HG02588 (cell line): ENCODE data around the gene ADAM19.
A peak's percentile ranks its signal among the peaks of the same experiment; 100 is the strongest.

ENCODE experiments used
- ATAC-seq: cut with Tn5 transposase; IDR thresholded peaks from one replicate; pipeline ENCODE4 v1.9.1; 2021; ENCODE audit warnings: mild to moderate bottlenecking, moderate library complexity; ENCODE audit not compliant: unreplicated experiment

The ADAM19 gene

DNA sequence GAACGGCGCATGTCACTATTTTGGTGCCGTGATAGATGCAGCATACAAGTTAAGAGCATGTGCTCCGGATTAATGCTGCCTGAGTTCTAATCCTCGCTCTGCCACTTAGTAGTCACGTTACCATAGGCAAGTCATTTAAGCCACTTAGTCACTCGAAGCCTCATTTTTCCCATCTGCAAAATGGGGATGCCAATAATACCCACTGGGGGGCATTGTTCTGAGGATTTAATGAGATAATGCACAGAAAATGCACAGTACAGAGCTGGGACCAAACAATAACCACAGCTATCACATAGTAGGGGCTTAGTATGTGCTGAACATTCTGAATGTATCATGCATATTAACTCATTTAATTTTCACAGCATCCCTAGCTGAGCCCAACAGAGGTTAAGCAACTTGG, 106.5 kb downstream of the ADAM19 start:
- ATAC-seq, result no peak

DNA sequence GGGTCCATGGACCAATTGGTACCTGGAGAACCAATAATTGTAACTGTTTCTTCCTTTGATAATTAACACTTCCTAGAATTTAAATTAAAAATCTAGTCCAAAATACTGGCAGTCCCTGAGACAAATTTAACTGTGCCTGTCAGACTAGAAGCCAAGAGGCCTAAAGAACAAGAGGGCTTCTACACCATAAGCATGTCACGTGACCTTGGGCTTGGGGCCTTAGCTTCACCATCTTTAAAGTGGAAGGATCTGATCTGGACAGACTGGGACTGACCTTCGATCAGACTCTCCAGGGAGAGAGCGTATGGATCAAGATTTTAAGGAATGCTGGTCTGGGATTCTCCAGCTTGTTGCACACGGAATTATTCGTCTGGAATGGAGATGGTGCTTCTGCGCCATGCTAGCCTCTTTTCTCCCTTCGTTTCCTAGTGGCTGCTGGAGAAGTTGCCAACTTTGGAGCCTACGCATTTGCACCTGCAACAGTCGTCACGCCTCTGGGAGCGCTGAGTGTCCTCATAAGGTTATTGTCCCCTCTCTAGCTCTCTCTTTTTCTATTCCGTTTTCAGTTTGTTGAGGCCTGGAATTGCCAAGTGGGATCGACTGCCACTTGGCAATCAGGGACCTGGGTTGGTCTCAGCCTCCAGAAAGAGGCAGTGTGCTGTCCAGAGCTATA, 107.1 kb downstream of the ADAM19 start:
- no peak for ATAC-seq

DNA sequence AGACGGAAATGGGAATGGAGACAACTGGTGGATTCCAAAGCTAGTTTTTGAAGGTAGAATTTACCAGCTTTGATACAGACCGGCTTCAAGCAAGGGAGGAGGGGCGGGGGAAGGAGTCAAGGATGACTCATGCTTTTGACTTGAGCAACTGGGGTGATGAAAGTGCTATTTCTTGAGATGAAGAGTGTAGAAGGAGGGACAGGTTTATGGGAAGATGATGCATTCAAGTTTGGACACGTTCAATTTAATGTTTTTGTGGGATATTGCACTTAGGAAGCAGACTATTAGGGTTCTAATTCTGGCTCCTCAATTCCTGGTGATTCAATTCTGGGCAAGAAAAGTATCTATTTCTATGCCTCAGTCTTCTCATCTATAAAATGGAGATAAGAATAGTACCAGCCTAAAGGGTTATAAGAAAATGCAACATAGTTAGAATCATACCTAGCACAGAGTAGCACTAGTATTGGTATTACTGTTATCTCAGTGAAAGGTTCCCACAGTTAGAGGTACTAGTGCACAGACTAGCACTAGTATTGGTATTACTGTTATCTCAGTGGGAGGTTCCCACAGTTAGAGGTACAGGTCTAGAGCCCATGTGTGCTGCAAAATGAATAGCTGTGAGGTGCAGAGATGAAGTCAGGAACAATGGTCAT, 110.9 kb downstream of the ADAM19 start:
- ATAC-seq, result peak; percentile 80

DNA sequence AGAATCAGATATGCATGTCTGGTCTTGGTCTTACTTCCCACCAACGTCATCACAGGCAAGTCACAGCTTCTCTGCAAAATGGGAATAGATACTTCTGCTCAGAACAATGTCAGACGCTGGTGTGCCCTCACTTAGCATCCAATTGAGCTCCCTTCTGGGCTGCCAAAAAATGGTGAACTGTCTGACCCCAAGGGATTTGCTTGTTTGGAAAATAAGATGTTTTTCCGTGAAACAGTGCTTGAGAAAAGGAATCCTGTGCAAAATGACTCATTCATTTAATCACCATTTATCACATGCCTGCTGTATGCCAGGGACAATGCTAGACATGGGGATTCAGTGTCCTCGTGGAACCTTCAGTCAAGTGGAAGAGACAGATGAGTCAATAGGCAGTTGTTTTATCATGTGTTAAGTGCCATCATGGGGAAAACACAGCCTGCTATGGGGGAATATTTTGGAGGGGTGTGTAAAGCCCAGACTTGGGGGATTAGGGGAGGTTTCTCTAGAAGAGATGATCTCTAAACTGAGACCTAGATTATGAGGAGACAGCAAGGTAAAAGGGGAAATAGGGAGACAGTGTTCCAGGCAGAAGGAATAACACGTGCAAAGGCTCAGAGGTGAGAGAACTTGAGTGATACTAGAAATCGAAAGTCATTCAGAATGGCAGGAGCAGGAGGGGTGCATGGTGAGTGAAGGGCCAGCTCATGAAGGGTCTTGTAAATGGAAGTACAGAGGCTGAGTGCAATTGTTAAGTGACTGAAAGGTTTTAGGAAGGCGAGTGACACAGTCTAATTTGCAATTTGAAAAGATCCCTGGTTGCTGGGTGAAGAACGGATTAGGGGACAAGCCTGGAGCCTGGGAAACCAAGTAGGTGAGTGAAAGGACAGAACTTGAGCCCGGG, 111.7 kb downstream of the ADAM19 start:
- peak; percentile 14 for ATAC-seq

DNA sequence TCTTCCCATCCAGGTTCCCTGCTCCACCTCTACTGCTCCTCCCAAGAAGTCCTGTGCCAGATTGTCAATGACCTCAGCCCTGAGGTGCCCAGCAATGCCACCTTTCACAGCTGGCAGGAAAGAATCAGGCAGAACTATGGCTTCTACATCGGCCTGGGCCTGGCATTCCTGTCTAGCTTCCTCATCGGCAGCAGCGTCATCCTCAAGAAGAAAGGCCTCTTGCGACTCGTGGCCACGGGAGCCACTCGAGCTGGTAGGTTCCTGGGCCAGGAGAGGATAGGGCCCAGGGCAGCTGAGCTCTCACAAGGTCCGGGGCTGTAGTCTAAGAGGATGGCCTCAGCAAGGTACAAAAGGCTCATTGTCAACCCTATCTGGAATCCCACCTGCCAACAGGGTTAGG, 112.5 kb downstream of the ADAM19 start:
- no peak for ATAC-seq

DNA sequence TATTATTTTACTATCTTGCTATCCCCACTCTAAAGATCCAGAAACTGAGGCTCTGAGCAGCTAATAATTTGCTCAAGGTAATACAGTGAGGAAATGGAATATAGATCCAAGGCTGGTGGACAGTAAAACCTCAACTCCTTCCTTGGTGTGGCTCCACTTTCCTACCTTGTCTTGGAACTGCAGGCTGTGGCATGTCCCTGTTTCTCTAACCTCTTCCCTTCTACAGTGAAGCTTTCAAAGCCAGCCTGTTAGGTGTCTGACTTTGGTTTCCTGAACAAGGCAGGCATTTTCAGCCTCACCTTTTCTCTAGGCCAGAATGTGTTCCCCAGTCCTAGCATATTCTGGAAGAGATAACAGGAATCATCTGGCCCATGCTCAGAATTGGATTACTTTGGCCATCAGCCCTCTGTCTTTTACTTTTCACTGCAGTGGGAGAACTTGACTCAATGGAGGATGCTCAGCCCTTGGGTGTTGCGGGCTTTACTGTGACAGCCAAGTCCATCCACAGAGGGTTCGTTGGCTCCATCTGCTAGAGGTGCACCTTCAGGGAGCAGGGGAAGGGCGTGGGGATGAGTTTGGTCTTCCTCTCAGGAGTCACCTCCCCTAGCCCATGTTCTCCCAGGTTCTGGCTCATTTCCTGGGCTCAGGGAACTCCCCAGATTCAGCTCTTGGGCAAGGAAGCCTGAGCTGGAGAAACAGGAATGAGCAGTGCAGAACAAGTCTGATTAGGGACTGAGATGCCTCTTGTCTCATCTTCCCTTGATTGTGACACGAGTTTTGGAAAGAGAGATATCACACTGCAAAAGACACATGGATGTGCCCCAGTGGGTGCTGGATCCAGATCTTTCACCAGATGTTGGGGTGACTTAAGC, 114.4 kb downstream of the ADAM19 start:
- ATAC-seq, result no peak

DNA sequence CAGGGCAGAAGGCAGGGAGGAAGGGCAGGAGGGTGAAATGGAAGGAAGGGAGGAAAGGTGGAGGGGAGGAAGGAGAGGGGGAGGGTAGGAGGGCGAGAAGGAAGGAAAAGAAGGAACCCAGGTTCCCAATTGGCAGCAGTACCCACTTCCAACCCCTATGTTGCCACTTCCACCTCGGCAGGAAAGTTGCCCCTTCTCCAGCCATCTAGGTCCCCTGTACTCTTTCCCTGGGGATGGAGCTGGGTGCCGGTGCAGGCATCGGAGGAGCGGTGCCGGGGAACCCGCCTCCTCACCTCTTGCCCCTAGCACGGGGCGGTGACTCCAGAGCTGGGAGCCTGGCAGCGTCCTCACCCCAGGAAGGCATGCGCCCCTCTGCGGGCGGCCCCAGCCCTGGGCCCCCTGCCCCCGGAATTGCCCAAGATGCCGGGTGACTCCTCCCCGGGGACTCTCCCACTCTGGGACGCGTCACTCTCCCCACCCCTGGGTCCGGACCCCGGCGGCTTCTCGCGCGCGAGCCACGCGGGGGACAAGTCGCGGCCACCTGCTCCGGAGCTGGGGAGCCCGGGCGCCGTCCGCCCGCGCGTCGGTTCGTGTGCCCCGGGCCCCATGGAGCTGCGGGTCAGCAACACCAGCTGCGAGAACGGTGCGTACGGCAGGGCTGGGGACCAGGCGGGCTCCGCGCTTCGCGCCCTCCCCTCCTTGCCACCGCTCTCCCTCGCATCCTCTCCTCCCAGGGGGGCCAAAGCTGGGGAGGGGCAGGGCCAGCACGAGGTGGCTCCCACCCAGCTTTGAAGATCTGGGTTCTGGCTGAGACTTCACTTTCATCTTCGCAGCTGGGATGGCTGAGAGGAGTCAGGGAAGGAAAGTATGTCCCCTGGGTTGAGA, 115.6 kb downstream of the ADAM19 start, which contains the start of gene NIPAL4:
Gene NIPAL4 (plus strand): TSS at position 499 of the 885 bp plus-strand sequence. CDS start 108 bp downstream, at position 607.
- ATAC-seq, result no peak

DNA sequence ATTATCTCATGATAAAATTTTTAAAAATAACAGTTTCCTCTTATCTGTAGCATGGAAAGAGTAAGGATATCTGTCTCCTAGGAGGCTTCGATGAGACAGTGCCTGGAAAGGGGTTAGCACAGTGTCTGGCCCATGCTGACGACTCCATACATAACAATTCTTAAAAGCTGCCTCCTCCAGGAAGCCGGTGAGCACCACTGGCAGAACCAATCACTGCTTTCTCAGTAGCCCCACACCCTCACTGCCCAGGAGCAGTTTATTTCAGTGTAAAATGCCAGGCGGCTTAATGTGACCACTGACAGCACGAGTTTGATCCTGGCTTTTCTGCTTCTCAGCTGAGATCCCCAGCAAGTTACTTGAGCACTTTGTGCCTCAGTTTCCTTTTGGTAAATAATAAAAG, 116.7 kb downstream of the ADAM19 start:
- no peak for ATAC-seq

DNA sequence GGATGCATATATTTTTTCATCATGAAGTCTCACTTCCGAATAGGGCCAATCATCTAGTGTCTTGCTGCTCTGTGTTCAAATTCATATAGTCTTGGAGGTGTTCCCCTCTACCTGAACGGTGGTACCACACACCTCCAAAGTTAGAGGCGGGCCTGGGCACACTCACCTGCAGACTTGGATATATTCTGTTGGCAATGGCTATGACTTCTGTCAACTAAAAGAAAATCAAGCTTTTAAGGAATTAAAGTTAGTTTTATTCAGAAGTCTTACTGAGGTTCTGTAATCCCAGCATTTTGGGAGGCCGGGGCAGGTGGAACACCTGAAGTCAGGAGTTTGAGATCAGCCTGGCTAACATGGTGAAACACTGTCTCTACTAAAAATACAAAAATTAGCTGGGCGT, 118.2 kb downstream of the ADAM19 start:
- ATAC-seq, result no peak

DNA sequence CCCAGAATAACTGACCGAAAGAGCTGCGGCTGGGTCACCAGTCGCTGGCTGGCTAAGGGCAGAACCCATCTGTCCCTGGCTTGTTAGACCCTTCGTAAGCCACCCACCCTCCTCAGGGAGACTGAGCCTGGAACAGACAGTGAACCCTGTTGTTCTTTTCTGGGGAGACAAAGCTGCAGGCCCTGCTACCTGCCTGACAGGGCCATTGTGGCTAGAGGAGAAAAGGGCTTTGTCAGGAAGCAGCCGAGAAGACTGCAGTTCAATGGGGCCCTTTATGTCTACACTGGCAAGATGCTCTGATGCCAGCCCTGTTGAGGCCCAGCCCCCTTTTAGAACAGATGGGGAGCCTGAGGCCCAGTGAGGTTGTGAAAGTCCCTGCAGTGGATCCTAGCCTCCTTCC, 119.3 kb downstream of the ADAM19 start:
- no peak for ATAC-seq

DNA sequence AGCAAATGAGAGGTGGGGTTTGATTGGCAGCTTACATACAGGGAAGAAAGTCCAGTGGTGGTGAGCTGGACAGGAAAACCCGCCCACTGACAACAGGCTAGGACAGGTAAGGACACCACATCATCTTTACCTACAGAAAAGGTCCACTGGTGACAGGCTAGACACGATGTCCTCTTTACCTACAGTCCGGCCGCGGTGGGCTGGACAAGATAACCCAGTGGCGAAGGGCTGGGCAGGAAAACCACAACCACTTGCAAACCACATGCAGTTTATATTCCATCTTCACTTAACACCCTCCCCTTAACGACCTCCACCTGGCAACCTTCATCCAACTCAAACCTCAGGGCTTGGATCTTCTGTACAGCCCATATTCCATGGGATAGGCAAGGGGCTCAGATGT, 120.5 kb downstream of the ADAM19 start:
- ATAC-seq, result no peak

DNA sequence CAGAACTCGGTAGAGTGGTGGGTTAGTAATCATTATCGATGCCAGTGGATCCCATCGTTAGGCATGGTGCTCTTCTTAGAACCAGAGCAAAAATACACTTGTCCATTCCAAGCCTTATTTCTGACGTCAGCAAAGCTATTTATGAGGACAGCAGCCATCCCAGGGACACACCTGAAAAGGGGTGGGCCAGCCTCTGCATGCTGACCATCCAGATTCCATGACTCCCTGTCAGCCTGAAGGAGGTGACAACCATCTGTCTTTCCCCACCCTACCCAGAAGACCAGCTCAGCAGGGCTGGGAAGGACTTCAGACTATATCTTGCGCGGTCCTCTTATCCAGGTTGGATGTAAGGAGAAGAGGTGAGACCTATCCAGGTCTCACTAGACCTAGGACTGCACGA, 121.3 kb downstream of the ADAM19 start:
- no peak for ATAC-seq

DNA sequence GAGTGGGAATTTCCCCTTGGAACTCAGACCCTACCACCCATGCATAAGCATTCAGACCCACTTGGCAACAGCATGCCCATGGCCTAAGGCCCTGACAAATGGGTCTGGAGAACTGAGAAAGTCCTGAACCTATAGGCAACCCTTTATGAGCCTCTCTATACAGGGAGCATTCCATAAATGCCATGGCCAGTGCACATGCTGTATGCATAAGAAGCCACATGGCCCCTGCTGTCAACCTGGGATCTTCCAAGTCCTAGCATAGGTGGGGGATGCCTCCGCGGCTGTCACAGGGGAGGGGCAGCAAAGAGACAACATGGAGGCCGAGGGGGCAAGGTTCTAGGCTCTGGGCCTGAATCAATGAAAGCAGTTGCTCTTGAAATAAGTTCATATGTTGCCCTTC, 123.8 kb downstream of the ADAM19 start:
- no peak for ATAC-seq

DNA sequence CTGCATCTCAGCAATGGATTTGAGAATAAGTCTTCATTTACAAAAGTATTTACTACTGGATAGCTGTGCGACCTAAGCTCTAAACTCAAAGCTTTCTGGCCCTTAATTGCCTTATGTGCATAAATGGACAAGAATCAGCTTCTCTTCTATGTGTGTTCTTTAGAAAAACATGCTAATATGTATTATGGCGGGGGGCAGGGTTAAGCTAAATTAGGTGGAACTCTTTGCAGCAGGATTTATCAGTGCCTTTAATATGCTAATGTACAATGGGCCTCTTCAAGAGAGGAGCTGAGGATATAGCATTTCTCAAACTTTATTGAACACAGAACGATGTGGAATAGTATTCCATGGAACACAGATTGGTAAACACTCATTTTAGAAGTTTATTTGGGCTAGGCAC, 125.6 kb downstream of the ADAM19 start:
- ATAC-seq, result no peak

DNA sequence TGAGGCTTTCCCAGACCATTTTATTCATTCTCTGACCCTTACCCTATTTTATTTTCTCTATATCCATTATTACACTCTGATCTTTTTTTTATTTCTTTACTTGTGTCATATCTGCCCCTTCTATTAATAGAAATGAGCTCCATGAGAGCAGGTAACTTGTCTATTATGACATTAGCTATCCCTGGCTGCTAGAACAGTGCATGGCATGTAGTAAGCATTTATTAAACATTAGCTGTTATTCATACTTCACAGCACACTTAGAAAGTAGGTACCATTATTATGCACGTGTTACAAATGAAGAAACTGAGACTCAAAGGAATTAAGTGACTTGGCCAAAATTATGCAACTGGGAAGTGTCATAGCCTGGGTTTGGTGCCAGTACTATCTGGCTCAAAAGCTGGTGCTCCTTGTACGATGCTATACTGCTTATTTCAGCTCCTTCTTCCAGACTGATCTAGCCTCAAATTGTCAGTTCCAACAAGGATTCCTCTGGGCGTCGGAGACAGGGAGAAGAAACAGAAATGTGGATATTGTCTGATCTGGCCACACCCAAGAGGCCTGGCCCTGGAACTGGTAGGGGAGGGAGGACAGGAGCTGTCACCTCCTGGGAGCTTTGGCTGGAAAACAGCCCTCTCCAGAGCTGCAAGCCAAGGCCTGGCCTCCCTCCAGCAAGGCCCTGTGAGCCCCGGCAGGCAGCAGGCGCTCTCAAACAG, 126.4 kb downstream of the ADAM19 start:
- ATAC-seq, result no peak

DNA sequence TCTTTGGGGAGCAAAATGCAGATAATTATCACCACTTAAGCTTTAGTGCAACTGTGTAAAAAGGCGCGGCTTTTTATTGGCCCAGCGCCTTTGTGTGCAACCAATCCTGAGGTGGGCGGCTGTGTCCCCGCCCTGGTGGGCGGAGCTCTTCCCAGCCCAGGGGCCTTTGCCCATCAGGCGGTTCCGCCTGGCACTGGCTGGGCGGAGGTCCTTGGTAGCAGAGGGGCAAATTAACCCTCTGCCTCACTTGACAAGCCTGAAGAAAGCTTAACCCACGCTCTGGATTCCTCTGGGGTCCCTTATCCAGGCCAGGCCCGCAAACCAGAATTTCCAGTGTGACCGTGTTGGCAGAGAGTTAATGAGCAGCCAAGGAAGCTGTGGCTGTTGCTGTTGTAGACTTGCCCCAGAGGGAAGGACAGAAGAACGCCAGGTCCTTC, 128.4 kb downstream of the ADAM19 start:
- no peak for ATAC-seq

DNA sequence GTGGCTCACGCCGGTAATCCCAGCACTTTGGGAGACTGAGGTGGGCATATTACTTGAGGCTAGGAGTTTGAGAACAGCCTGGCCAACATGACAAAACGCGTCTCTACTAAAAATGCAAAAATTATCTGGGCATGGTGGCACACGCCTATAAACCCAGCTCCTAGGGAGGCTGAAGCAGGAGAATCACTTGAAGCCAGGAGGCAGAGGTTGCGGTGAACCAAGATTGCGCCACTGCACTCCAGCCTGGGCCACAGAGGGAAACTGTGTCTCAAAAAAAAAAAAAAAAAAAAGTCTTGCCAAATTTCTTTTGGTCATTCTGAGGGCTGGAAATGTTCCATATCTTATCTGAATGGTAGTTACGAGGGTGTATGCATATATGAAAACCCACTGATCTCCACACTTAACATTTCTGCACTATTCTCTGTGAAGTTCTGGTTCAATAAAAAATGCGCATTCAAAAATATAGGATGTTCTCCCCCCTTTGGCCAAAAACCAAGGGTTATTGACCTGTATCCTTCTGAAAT, 129.1 kb downstream of the ADAM19 start:
- ATAC-seq, result no peak

DNA sequence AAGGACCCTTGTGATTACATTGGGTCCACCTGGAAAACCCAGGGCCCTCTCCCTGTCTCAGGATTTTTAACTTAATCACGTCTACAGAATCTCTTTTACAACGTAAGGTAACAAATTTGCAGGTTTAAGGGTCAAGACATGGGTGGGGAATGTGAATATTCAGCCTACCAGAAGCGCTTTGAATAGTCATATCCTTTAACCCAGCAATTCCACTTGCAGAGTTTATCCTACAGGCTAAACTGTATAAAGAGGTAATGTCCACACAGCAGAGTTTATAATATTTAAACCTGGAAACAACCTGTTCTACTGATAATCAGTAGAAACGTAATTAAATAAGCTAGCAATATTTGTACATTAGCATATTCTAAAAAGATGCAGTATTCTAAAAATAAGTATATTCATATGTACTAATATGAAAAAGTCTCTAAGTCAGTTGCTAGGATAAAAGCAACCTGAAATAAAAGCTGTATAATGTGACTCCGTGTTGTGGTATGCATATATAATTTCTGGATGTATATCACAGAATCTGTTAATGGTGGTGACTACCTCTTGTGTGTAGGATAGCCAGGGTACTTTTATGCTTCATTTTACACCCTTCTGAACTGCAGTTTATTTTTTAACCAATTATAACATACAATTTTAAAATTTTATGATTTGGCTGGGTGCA, 129.7 kb downstream of the ADAM19 start:
- no peak for ATAC-seq
